Effector memory CD8-positive, alpha-beta T cell (primary cell): ENCODE results near the gene RPUSD3.

Source experiments
- ATAC-seq: fragments of 150-1000 bp; cut with Tn5 transposase; replicated peaks from 2 replicates; pipeline ENCODE4 v1.10.0; 2021; ENCODE audit warnings: mild to moderate bottlenecking, moderate library complexity
- DNase-seq, 3 experiments: peaks; one replicate each; pipeline ENCODE4 v3.0.0; 2021
- H3K27ac Mint-ChIP-seq, 2 donors: one replicate each; pipeline ENCODE4 v1.8.0; 2022; ENCODE audit warnings: mild to moderate bottlenecking in 2 of 2, mixed read lengths in 2 of 2, moderate library complexity in 2 of 2
- H3K27me3 Mint-ChIP-seq, 2 donors: one replicate each; pipeline ENCODE4 v1.8.0; 2022; ENCODE audit warnings: mixed read lengths in 2 of 2
- H3K36me3 Mint-ChIP-seq: one replicate; pipeline ENCODE4 v1.8.0; 2022; ENCODE audit warnings: mild to moderate bottlenecking, moderate library complexity, mixed read lengths; ENCODE audit not compliant: insufficient read depth
- H3K4me1 Mint-ChIP-seq, 2 donors: one replicate each; pipeline ENCODE4 v1.8.0; 2022; ENCODE audit warnings: low read depth in 2 of 2, mixed read lengths in 2 of 2
- H3K4me3 Mint-ChIP-seq, 2 donors: one replicate each; pipeline ENCODE4 v1.8.0; 2022; ENCODE audit warnings: mild to moderate bottlenecking in 2 of 2, mixed read lengths in 2 of 2, moderate library complexity in 2 of 2
- H3K9me3 Mint-ChIP-seq, 2 donors: one replicate each; pipeline ENCODE4 v1.8.0; 2022; ENCODE audit warnings: mixed read lengths in 2 of 2

RPUSD3 gene

GRCh38 chr3:9800529-9800928 is 43.3 kb downstream of the RPUSD3 start:
- no peak for DNase-seq
- no peak overlapping the region for H3K4me3 Mint-ChIP-seq
- no peaks in the 10 kb centered on the region for H3K27me3 Mint-ChIP-seq
- H3K4me1 Mint-ChIP-seq: peaks cover 19 to 32% of the 10 kb centered on the region in 2 donors
- H3K9me3 Mint-ChIP-seq: no peaks in the 10 kb centered on the region
- ATAC-seq: no peak
- H3K36me3 Mint-ChIP-seq: peaks cover 97% of the 10 kb centered on the region
- H3K27ac Mint-ChIP-seq: no peak overlapping the region

GRCh38 chr3:9797196-9797945 is 46.4 kb downstream of the RPUSD3 start:
- Mint-ChIP-seq H3K27me3 (no peaks in the 10 kb centered on the region), H3K36me3 (peaks cover 85% of the 10 kb centered on the region), H3K4me3 (no peak overlapping the region), H3K27ac (peak overlapping the region; percentile 15 to 19), H3K4me1 (peaks cover 28 to 37% of the 10 kb centered on the region in 2 donors), H3K9me3 (no peaks in the 10 kb centered on the region)
- ATAC-seq (no peak), DNase-seq (no peak)

GRCh38 chr3:9795207-9795606 is 48.6 kb downstream of the RPUSD3 start:
- Mint-ChIP-seq H3K4me1 (peaks cover 42 to 45% of the 10 kb centered on the region in 2 donors), H3K4me3 (peak overlapping the region; percentile 82 to 97), H3K36me3 (peaks cover 69% of the 10 kb centered on the region), H3K27ac (peak overlapping the region; percentile 80 to 98), H3K9me3 (no peaks in the 10 kb centered on the region), H3K27me3 (no peaks in the 10 kb centered on the region)
- ATAC-seq (no peak), DNase-seq (no peak)

- peaks cover 44 to 48% of the 10 kb centered on the region in 2 donors for H3K4me1 Mint-ChIP-seq
- H3K9me3 Mint-ChIP-seq: no peaks in the 10 kb centered on the region
- DNase-seq (no peak), ATAC-seq (no peak)
- H3K4me3 Mint-ChIP-seq: peak overlapping the region; percentile 82 to 97
- H3K27ac Mint-ChIP-seq: peak overlapping the region; percentile 98 to 99
- peaks cover 64% of the 10 kb centered on the region for H3K36me3 Mint-ChIP-seq
- no peaks in the 10 kb centered on the region for H3K27me3 Mint-ChIP-seq
Measured at GRCh38 chr3:9794400-9794799, 49.4 kb downstream of the RPUSD3 start.

- H3K4me1 Mint-ChIP-seq: peaks cover 42 to 46% of the 10 kb centered on the region in 2 donors
Measured at GRCh38 chr3:9793161-9793781, 50.5 kb downstream of the RPUSD3 start.

GRCh38 chr3:9792405-9793160 is 51.2 kb downstream of the RPUSD3 start, which contains the start of the genes ARPC4 and TADA3:
Gene ARPC4 (plus strand): TSS chr3:9793082. CDS start chr3:9793122, 40 bp downstream.
Gene TADA3 (minus strand): TSS chr3:9792473. CDS start chr3:9791466, 1,007 bp downstream.
- H3K9me3 Mint-ChIP-seq: no peaks in the 10 kb centered on the region
- peak; percentile 84 for ATAC-seq
- peak within 1 kb of the TSS; percentile 98 to 99 for H3K27ac Mint-ChIP-seq
- H3K4me3 Mint-ChIP-seq: peak within 1 kb of the TSS; percentile 82 to 97
- DNase-seq: peak; percentile 86 to 89 (median 88)
- peaks cover 62% of the 10 kb centered on the region for H3K36me3 Mint-ChIP-seq
- H3K4me1 Mint-ChIP-seq: peaks cover 41 to 42% of the 10 kb centered on the region in 2 donors
- H3K27me3 Mint-ChIP-seq: no peaks in the 10 kb centered on the region

More at GRCh38 chr3:9793161-9793781, 50.5 kb downstream of the RPUSD3 start:
- peaks cover 62% of the 10 kb centered on the region for H3K36me3 Mint-ChIP-seq
- peak overlapping the region; percentile 98 to 99 for H3K27ac Mint-ChIP-seq
- H3K4me3 Mint-ChIP-seq: peak overlapping the region; percentile 82 to 97
- DNase-seq (peak; percentile 10 to 21 (median 15)), ATAC-seq (no peak)
- H3K9me3 Mint-ChIP-seq: no peaks in the 10 kb centered on the region
- H3K27me3 Mint-ChIP-seq: no peaks in the 10 kb centered on the region

GRCh38 chr3:9791790-9792404 is 51.9 kb downstream of the RPUSD3 start:
- ATAC-seq: no peak
- no peaks in the 10 kb centered on the region for H3K27me3 Mint-ChIP-seq
- H3K36me3 Mint-ChIP-seq: peaks cover 59% of the 10 kb centered on the region
- H3K4me3 Mint-ChIP-seq: peak overlapping the region; percentile 82 to 97
- H3K27ac Mint-ChIP-seq: peak overlapping the region; percentile 98 to 99
- H3K4me1 Mint-ChIP-seq: peaks cover 37 to 38% of the 10 kb centered on the region in 2 donors
- no peaks in the 10 kb centered on the region for H3K9me3 Mint-ChIP-seq
- no peak for DNase-seq

- Mint-ChIP-seq H3K27me3 (no peaks in the 10 kb centered on the region), H3K9me3 (no peaks in the 10 kb centered on the region), H3K36me3 (peaks cover 55% of the 10 kb centered on the region), H3K27ac (peak overlapping the region in 1 of 2 donors; percentile 99), H3K4me1 (peaks cover 34 to 37% of the 10 kb centered on the region in 2 donors), H3K4me3 (peak overlapping the region; percentile 40 to 82)
- DNase-seq (no peak), ATAC-seq (no peak)
Measured at GRCh38 chr3:9791127-9791526, 52.7 kb downstream of the RPUSD3 start.
